Mesothelial cell of epicardium (in vitro differentiated cells): Measurements from ENCODE around the gene CNGB1. TPM values are rescaled to one million over a fixed set of nuclear protein-coding genes. Genes with fewer than 3 reads are reported as not detected.

ENCODE experiments used
- DNase-seq, 2 experiments: peaks; one replicate each; pipeline ENCODE4 v3.0.0; 2021; ENCODE audit warnings: low spot score in 2 of 2; ENCODE audit not compliant: unreplicated experiment in 2 of 2
- H3K27ac Mint-ChIP-seq: 2 replicates; pipeline ENCODE4 v1.8.0; 2021; ENCODE audit warnings: mixed read lengths
- H3K27me3 Mint-ChIP-seq: 2 replicates; pipeline ENCODE4 v1.8.0; 2021; ENCODE audit warnings: low read depth, mixed read lengths
- H3K36me3 Mint-ChIP-seq: 2 replicates; pipeline ENCODE4 v1.8.0; 2021; ENCODE audit warnings: mixed read lengths
- H3K4me1 Mint-ChIP-seq: 2 replicates; pipeline ENCODE4 v1.8.0; 2021; ENCODE audit warnings: mixed read lengths
- H3K4me3 Mint-ChIP-seq: 2 replicates; pipeline ENCODE4 v1.8.0; 2021; ENCODE audit warnings: mild to moderate bottlenecking, moderate library complexity, mixed read lengths
- H3K9me3 Mint-ChIP-seq: 2 replicates; pipeline ENCODE4 v1.8.0; 2021; ENCODE audit warnings: mixed read lengths
- CTCF ChIP-seq: fragments of 200-600 bp; sonication (generic); IDR thresholded peaks from one replicate; pipeline ENCODE4 v1.5.0; 2021; ENCODE audit warnings: antibody characterized with exemption; ENCODE audit not compliant: unreplicated experiment
- total RNA-seq: library from RNA; stranded (reverse); gene quantifications from 3 replicates; pipeline ENCODE4 v1.2.1, GENCODE V29; 2021

CNGB1 gene
- total RNA-seq, 1 donor from 2014 or later = 0.07 TPM

DNA sequence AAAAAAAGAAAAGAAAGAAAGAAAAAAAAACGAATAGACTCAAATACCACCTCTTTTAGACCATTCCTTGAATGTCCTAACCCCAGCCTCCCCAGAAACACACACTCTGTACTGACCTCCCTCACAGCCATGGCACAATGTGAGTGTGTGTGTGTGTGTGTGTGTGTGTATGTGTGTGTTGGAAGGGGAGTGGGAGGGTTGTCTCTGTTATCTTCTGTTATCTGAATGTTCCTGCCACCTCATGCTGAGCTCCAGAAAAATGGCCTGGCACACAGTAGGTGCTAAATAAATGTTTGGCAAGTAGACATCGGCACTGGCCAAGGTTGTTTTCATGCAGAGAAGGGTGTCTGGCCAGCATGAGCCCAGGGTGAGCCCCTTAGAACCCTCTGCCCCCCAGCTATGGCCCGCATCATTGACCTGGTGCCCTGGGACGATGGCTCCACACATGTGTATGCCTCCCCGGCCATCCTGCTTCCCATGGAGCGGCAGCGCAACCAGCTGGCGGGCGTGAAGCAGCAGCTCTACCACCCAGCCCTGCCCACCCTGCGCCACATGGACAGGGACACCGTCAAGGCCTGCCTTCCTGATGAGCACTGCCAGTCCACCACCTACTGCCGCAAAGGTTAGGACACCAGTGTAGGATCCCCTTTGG, 6.6 kb upstream of the CNGB1 start:
- Mint-ChIP-seq H3K27ac (no peak overlapping the region), H3K4me3 (no peak overlapping the region), H3K27me3 (peaks cover 2% of the 10 kb centered on the region), H3K36me3 (no peaks in the 10 kb centered on the region), H3K9me3 (no peaks in the 10 kb centered on the region), H3K4me1 (no peaks in the 10 kb centered on the region)
- TF ChIP-seq CTCF = no peak
- DNase-seq = no peak

- no peak for TF ChIP-seq CTCF
- Mint-ChIP-seq H3K27ac (no peak overlapping the region), H3K4me1 (no peaks in the 10 kb centered on the region), H3K4me3 (no peak overlapping the region), H3K27me3 (peaks cover 2% of the 10 kb centered on the region), H3K9me3 (no peaks in the 10 kb centered on the region), H3K36me3 (no peaks in the 10 kb centered on the region)
- DNase-seq = no peak
These were observed 5.4 kb upstream of the CNGB1 start for GRCh38 chr16:57976331-57976796.

DNA sequence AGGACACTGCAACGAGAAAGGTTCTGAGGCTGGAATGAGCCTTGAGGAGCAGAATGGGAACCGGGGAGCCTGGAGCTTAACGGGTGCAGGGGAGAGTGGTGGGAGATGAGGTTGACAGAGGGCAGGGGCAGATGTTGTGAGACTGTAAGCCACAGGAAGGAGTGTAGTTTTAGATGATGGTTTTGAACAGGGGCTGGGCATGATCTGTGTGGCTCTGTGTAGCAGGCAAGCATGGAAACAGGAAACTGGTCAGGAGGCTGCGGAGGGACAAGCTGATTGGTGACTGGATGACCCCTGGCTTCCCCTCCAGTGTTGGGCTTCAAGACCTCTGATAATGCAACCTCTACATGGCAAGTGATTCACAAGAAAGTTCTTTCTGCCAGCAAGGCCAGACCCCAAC, 1.4 kb upstream of the CNGB1 start:
- no peak for DNase-seq
- Mint-ChIP-seq H3K36me3 (no peaks in the 10 kb centered on the region), H3K4me3 (no peak overlapping the region), H3K27ac (no peak overlapping the region), H3K9me3 (no peaks in the 10 kb centered on the region), H3K4me1 (no peaks in the 10 kb centered on the region), H3K27me3 (peaks cover 4% of the 10 kb centered on the region)
- TF ChIP-seq CTCF = no peak

DNA sequence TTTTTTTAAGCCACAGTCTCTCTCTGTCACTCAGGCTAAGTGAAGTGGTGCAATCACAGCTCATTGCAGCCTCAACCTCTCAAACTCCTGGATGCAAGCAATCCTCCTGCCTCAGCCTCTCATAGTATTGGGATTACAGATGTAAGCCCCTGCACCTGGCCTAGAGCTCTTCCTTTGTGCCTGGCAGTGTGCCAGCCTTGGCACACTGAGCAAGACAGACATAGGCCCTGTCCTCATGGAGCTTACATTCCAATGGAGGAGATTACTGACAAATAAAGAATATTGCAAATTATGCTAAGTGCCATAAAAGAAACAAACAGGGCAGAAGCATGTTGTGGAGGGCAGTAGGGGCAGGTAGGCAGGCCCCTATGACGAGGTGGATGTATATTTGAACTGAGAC, 920 bp upstream of the CNGB1 start:
- Mint-ChIP-seq H3K4me3 (no peak overlapping the region), H3K27me3 (peaks cover 4% of the 10 kb centered on the region), H3K27ac (no peak overlapping the region), H3K4me1 (no peaks in the 10 kb centered on the region), H3K9me3 (no peaks in the 10 kb centered on the region), H3K36me3 (no peaks in the 10 kb centered on the region)
- TF ChIP-seq CTCF = no peak
- no peak for DNase-seq

DNA sequence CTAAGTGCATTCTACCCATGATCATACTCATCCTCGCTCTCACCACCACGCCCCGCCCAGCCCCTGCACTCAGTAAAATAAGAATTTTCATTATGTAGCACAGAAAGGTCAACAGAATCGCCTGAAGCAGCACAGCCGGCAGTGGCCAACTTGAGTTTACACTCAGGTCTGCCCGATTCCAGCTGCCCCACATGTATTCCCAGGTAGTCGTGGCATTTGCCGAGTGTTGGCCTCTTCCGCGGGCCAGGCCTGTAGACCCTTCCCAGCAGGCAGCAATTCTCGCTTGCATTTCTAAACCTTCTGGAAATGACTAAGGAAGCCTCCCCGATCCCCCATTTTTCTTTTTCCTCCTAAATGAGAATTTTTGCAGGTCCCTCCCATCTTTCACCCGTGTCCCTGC, 609 bp downstream of the CNGB1 start:
- no peak for DNase-seq
- Mint-ChIP-seq H3K9me3 (no peaks in the 10 kb centered on the region), H3K27ac (no peak overlapping the region), H3K27me3 (peaks cover 4% of the 10 kb centered on the region), H3K4me1 (no peaks in the 10 kb centered on the region), H3K4me3 (no peak overlapping the region), H3K36me3 (no peaks in the 10 kb centered on the region)
- TF ChIP-seq CTCF = no peak
